Liver (tissue), 3 donors: Measurements from ENCODE around the gene DTD1.

Experiments used
- CTCF ChIP-seq: fragments of 150-350 bp; IDR thresholded peaks from 2 replicates; pipeline ENCODE4 v1.5.1; 2017; ENCODE audit warnings: improper control_type of control experiment, low read depth, low read length; ENCODE audit not compliant: missing input control
- HNF4G ChIP-seq: IDR thresholded peaks from 2 replicates; pipeline ENCODE4 v1.6.1; 2016; ENCODE audit warnings: antibody characterized with exemption
- JUND ChIP-seq, 2 donors: IDR thresholded peaks; 2 replicates each; pipeline ENCODE4 v1.6.1; 2016; ENCODE audit warnings: antibody characterized with exemption in 2 of 2
- MAX ChIP-seq: IDR thresholded peaks from 2 replicates; pipeline ENCODE4 v1.6.1; 2016; ENCODE audit warnings: antibody characterized with exemption
- RXRA ChIP-seq, 2 donors: IDR thresholded peaks; 2 replicates each; pipeline ENCODE4 v1.6.1; 2017 to 2018; ENCODE audit warnings: antibody characterized with exemption in 2 of 2, mild to moderate bottlenecking in 1 of 2
- donor health status: healthy.
- donor health status: healthy.

GRCh38 chr20:18805881-18806280 is 218.0 kb downstream of the DTD1 start:
- TF ChIP-seq CTCF (no peak), HNF4G (no peak), MAX (no peak), JUND (IDR thresholded peaks at IDR 0.05) (no peak), RXRA (IDR thresholded peaks at IDR 0.05) (no peak)
